Ovary (tissue), 9 donors: ENCODE results near the gene CHST13. TPM values are rescaled to one million over a fixed set of nuclear protein-coding genes. Genes with fewer than 3 reads are reported as not detected.
A peak's percentile ranks its signal among the peaks of the same experiment; 100 is the strongest.

Experiments
- DNase-seq, 5 donors: peaks; one replicate each; pipeline ENCODE4 v3.0.0-alpha.2; 2019 to 2020
- H3K27ac ChIP-seq, 2 donors: fragments of 200-600 bp; one replicate each; pipeline versions ENCODE4 v1.5.1 to v1.8.0; 2019 to 2022
- H3K27me3 ChIP-seq: fragments of 200-600 bp; one replicate; pipeline ENCODE4 v1.8.0; 2022
- H3K36me3 ChIP-seq: fragments of 200-600 bp; sonication (generic); one replicate; pipeline ENCODE4 v1.5.1; 2019
- H3K4me1 ChIP-seq: one replicate; pipeline ENCODE4 v1.8.1; 2013; ENCODE audit warnings: mild to moderate bottlenecking, moderate library complexity; ENCODE audit not compliant: insufficient read depth
- H3K4me3 ChIP-seq: fragments of 200-600 bp; sonication (generic); one replicate; pipeline ENCODE4 v1.5.1; 2017
- H3K9me3 ChIP-seq, 2 donors: fragments of 200-600 bp in 1 of 2; sonication (generic) in 1 of 2; one replicate each; pipeline versions ENCODE4 v1.5.1 to v1.8.1; 2013 to 2019; ENCODE audit warnings: mild to moderate bottlenecking in 1 of 2, moderate library complexity in 1 of 2
- CTCF ChIP-seq, 3 donors: fragments of 450-650 bp in 2 of 3; fragments of 200-600 bp in 1 of 3; IDR thresholded peaks; one replicate each; pipeline versions ENCODE4 v1.5.1 to v1.8.0; 2016 to 2022; ENCODE audit warnings: antibody characterized with exemption in 3 of 3, mild to moderate bottlenecking in 1 of 3
- EP300 ChIP-seq: sonication (generic); formaldehyde crosslinking; IDR thresholded peaks from one replicate; pipeline ENCODE4 v1.6.1; 2017; ENCODE audit warnings: antibody characterized with exemption
- POLR2A ChIP-seq: fragments of 450-650 bp; IDR thresholded peaks from one replicate; pipeline ENCODE4 v1.6.1; 2017; ENCODE audit warnings: antibody characterized with exemption, mild to moderate bottlenecking, moderate library complexity
- WGBS, 3 donors: extraction: QIAGEN DNeasy Blood & Tissue Kit in 1 of 3; methylation state at CpG; one replicate each; pipeline versions ENCODE4 v1.1.5 to v1.1.7; 2013 to 2017; 5-methylcytosine and 5-hydroxymethylcytosine counted together
- intact Hi-C, 4 donors: fragments of 100-400 bp; cut with DNase I; formaldehyde crosslinking; loops; one replicate each; pipeline versions ENCODE4 v1.11.0 to v1.15.1; 2022 to 2023
- polyA plus RNA-seq, 2 donors: library from polyadenylated mRNA; stranded (reverse); fragments of 200-250 nt in 1 of 2; fragments of 350-450 nt in 1 of 2; fragmentation: Illumina TruSeq in 1 of 2; extraction: RNeasy Lipid Tissue Mini Kit (QIAGEN cat#74804) in 1 of 2; gene quantifications; one replicate each; pipeline ENCODE4 v1.2.3, GENCODE V29; 2013 to 2014
- total RNA-seq, 7 donors: library from RNA; depleted of rRNA in 2 of 7; stranded (reverse); fragments of >200 nt in 2 of 7; fragmentation: NEBNext Ultra II Directional in 3 of 7; extraction: Animal tissue kit (Norgen Biotek cat#: 25700) in 3 of 7; gene quantifications; one replicate each; pipeline versions ENCODE4 v1.1.0 to v1.2.4, GENCODE V29; 2016 to 2023
- donor health status: DM: no; HTN: no; CAD: no; lungs with moderate emphysema.
- donor health status: DM: no; HTN: no; CAD: no.
- donor health status: Bipolar disorder and iron deficiency.
- donor health status: DM: yes; HTN: yes; CAD: no.
- donor health status: DM: no; HTN: no; CAD: no.
- donor health status: DM: yes; HTN: yes; CAD: no.

The CHST13 gene
- total and polyA plus RNA-seq, 9 donors, result 0.12 to 0.87 (median 0.31) TPM; not detected in 4

GRCh38 chr3:126476166-126477060 is 47.5 kb upstream of the CHST13 start:
- peak overlapping the region; percentile 31 to 65 for H3K27ac ChIP-seq
- H3K36me3 ChIP-seq, result no peaks in the 10 kb centered on the region
- TF ChIP-seq EP300 (no peak), POLR2A (peak; percentile 60)
- H3K27me3 ChIP-seq, result no peaks in the 10 kb centered on the region
- WGBS, 3 donors, result 7 to 14% (median 12%) methylated on average over 38 to 61 of the region's 66 CpGs
- intact Hi-C loops, result loop anchor here in 2 of 4 donors (5.0 to 10.0 kb wide), 2 partner anchors 119 to 212 kb away; partner anchors contain the start of gene KLF15 (in 1 of the 2)
- peak in 2 of 5 donors; percentile 81 to 84 for DNase-seq
- peak overlapping the region; percentile 42 for H3K4me3 ChIP-seq
- H3K9me3 ChIP-seq, result no peaks in the 10 kb centered on the region
- H3K4me1 ChIP-seq, result peaks cover 23% of the 10 kb centered on the region

- Histone ChIP-seq H3K36me3 (no peaks in the 10 kb centered on the region), H3K9me3 (no peaks in the 10 kb centered on the region), H3K4me1 (peaks cover 23% of the 10 kb centered on the region), H3K27me3 (no peaks in the 10 kb centered on the region), H3K27ac (no peak overlapping the region), H3K4me3 (no peak overlapping the region)
- 51 to 58% (median 53%) methylated on average over 4 of the region's 4 CpGs for WGBS, 3 donors
- TF ChIP-seq EP300, result no peak
- TF ChIP-seq POLR2A, result no peak
- TF ChIP-seq CTCF (IDR thresholded peaks at IDR 0.05), result no peak
- peak in 1 of 5 donors; percentile 28 for DNase-seq
- intact Hi-C loops, result loop anchor here in 2 of 4 donors (5.0 to 10.0 kb wide), 2 partner anchors 120 to 212 kb away; partner anchors contain the start of gene KLF15 (in 1 of the 2)
These were observed 46.9 kb upstream of the CHST13 start for GRCh38 chr3:126477061-126477380.

- WGBS, 3 donors, result 92 to 96% (median 92%) methylated on average over 14 of the region's 14 CpGs
- no peaks in the 10 kb centered on the region for H3K27me3 ChIP-seq
- H3K27ac ChIP-seq, result no peak overlapping the region
- no peaks in the 10 kb centered on the region for H3K9me3 ChIP-seq
- H3K4me3 ChIP-seq, result no peak overlapping the region
- intact Hi-C loops, result loop anchor here in 2 of 4 donors (5.0 to 10.0 kb wide), 2 partner anchors 121 to 214 kb away; partner anchors contain the start of gene KLF15 (in 1 of the 2)
- TF ChIP-seq POLR2A (no peak), EP300 (no peak), CTCF (IDR thresholded peaks at IDR 0.05) (no peak)
- DNase-seq, result no peak
- no peaks in the 10 kb centered on the region for H3K36me3 ChIP-seq
- peaks cover 10% of the 10 kb centered on the region for H3K4me1 ChIP-seq
These were observed 45.2 kb upstream of the CHST13 start for GRCh38 chr3:126478581-126479310.

- Histone ChIP-seq H3K4me3 (no peak overlapping the region), H3K9me3 (no peaks in the 10 kb centered on the region), H3K27me3 (no peaks in the 10 kb centered on the region), H3K27ac (no peak overlapping the region), H3K4me1 (peaks cover 3% of the 10 kb centered on the region), H3K36me3 (no peaks in the 10 kb centered on the region)
- no peak for DNase-seq
- intact Hi-C loops, result loop anchor here in 2 of 4 donors (5.0 to 10.0 kb wide), 2 partner anchors 122 to 215 kb away; partner anchors contain the start of gene KLF15 (in 1 of the 2)
- 70 to 94% (median 80%) methylated on average over 1 of the region's 1 CpG for WGBS, 3 donors
- TF ChIP-seq CTCF (IDR thresholded peaks at IDR 0.05) (no peak), EP300 (no peak), POLR2A (no peak)
These were observed 44.3 kb upstream of the CHST13 start for GRCh38 chr3:126479642-126480041.
